Measurements from ENCODE around the gene LRRC31.

The LRRC31 gene

GRCh38 chr3:169822091-169822490, 47.6 kb downstream of the LRRC31 start:
- no peak for DNase-seq (ENCODE audit: extremely low spot score, insufficient read length, low read depth)
- no peak for FAIRE-seq

DNA sequence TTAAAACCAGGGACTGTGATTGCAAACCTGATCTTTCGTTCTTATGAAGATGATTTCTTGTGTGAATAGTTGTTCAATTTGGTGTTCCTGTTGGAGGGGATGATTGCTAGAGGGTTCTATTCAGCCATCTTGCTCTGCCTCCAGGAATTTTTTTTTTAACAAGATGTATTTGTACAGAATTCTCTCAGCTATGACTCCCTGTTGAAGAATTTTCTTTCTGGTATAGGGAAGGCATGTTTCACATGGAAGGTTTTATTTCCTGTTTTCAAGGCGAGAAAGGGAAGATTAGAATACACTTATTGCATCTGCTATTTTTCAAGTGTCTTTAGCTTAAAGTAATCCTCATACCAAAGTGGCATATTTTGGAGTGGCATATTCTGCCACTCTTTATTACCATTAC, 51.4 kb downstream of the LRRC31 start:
- no peak for FAIRE-seq
- DNase-seq (ENCODE audit: extremely low spot score, insufficient read length, low read depth) = no peak

- peak; percentile 24 for FAIRE-seq
- no peak for DNase-seq (ENCODE audit: extremely low spot score, insufficient read length, low read depth)
These were observed 54.1 kb downstream of the LRRC31 start for GRCh38 chr3:169815590-169816150.

DNA sequence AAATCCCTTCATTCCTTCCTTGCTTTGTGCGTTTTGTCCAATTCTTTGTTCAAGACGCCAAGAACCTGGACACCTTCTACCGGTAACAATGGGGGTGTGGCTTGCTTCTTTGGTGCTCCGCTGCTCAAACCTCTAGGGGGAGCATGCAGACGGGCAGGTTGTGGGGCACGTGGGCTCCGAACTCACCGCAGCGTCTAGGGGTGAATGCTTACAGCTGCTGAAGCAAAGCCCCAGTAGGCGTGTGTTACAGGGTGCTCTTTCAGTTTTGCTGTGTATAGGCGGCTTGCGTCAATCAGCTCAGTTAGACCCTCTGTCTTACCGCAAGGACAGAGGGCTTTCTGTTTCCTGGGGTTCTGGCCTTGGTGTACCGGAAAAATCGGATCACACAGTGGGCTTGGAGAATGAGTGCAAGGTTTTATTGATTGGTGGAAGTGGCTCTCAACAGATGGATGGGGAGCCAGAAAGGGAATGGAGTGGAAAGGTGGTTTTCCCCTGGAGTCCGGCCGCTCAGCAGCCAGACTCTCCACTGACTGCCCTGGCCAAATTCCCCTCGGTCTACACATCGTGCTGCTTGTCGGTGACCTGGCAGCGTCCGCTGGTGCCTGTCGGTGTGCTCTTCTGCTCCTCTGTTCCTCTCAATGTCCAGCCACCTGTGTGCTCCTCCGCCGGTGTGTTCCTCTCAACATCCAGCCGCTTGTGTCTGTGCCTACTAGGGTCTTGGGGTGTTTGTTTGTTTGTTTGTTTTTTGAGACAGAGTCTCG, 55.8 kb downstream of the LRRC31 start:
- DNase-seq (ENCODE audit: extremely low spot score, insufficient read length, low read depth) (peak; percentile 52), FAIRE-seq (peak; percentile 96)

DNA sequence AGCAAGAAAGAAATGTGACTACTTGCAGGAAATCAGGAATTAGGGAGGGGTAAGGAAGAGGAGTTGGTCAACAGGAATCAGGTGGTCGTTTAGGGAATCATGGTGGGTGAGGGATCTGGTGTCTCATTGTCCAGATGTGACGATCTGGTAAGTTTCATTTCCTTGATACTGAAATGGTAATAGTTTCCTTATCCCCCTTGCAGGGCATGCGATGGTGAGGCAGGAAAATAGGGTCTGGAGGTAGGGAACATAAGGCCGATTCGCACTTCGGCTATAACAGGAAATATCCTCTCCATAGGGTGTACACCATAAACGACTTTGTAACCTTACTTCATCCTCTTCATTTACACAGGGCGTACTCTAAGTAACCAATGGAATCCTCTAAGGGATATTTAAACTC, 56.5 kb downstream of the LRRC31 start:
- no peak for FAIRE-seq
- DNase-seq (ENCODE audit: extremely low spot score, insufficient read length, low read depth) = no peak

DNA sequence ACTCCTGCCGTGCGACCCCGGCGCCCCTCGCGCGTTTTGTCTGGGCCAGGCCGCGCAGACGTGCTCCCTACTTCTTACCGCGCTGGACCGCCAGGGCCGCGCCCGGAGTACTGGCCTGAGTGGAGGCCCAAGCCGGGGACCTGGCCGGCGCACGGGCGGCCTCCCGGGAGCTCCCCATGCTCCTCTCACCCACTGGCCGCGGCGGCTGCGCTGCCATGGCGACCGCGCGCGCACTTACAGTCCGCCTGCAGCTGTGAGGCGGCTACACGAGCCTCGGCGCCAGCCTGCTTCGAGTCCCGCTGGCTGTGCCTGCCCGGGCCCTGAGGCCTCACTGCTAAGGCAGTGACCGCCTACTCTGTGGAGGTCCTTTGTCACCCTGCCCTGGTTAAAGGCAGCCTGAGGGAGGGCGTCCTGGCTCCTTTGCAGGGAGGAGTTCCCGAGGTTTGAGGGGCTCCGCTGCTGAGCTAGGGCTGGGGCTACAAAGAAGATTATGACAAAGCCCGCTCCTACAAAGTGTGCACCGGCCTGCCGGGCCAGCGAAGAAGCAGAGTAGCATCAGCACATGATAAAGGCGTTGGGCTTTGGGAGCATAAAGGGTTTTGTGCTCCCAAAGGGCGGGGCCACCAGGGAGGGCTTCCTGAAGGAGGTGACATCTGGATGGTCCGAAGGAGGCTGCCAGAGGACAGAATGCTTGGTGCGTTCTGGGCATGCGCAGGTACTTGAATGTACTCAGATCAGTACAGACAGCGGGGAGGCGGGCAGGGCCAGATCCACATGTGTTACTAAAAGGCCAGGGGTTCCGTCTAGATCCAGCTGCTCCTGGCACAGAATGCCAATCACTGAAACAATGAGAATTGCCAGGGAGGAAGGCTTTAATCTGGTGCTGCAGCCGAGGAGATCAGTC, 57.2 kb downstream of the LRRC31 start, which contains the start of the genes LRRC34 and LRRIQ4:
Gene LRRC34 (minus strand): TSS at position 573 of the 904 bp plus-strand sequence. CDS start 356 bp downstream, at position 217.
Gene LRRIQ4 (plus strand): TSS at position 539 of the 904 bp plus-strand sequence. CDS start 9,052 bp downstream, outside the sequence.
- no peak for DNase-seq (ENCODE audit: extremely low spot score, insufficient read length, low read depth)
- FAIRE-seq = peak; percentile 60

- DNase-seq (ENCODE audit: extremely low spot score, insufficient read length, low read depth) (no peak), FAIRE-seq (no peak)
These were observed 58.0 kb downstream of the LRRC31 start for GRCh38 chr3:169811631-169812331.

GRCh38 chr3:169809230-169809795, 60.4 kb downstream of the LRRC31 start:
- DNase-seq (ENCODE audit: extremely low spot score, insufficient read length, low read depth) = no peak
- FAIRE-seq = no peak

- no peak for FAIRE-seq
- DNase-seq (ENCODE audit: extremely low spot score, insufficient read length, low read depth) = no peak
These were observed 65.1 kb downstream of the LRRC31 start for GRCh38 chr3:169804681-169805080.

DNA sequence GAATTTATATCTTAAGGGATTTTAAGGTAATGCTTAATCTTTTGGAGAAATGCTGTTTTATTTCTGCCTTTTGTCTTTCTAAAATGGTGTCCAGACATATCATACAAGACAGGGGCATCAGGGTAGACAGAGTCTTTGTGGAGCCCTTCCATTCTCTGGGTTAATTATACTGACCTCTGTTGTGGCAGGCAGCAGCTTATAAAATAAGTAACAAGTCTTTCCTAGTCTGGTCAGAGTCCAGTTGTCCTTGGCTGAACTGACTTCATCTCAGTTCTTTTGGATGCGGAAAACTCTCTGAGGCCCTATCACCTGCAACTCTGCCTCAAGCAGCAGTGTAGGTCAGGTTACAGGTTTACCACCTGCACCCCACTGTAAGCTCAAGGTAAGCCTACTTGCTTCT, 77.4 kb downstream of the LRRC31 start:
- FAIRE-seq = no peak

DNA sequence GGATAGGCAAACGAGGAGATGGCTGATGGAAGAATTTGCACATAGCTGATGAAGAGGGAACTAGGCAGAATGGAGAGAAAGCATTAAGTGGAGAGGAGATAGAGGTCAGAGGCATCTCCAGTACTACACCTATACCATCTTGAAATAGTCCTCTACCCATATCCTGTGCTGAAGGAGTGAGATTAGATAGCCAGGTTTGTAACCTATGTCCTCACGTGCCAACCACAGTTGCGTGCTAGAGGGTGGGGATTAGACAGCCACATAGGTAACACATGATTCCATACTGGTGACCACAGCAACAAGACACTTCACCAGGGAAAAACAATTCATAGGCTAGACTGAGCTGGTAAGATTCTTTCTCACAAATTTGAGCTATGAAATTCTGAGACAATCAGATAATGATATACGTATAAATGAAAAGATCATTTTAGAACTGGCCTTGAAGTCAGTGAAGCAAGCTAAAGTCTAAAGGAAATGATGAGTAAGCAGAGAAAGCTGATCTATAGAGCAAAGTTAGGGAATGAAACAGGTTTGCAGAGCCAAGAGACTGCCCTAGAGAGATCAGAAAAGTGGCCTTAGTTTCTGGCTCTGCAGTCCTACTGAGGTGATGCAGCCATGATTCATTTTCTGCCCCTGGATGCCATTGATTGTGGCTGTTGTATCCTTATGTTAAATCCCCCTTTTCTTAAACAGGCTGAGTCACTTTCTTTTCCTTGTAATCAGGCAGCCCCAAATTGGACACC, 78.9 kb downstream of the LRRC31 start:
- FAIRE-seq (no peak), DNase-seq (ENCODE audit: extremely low spot score, insufficient read length, low read depth) (no peak)

More for the DNA sequence above, 77.4 kb downstream of the LRRC31 start:
- no peak for DNase-seq (ENCODE audit: extremely low spot score, insufficient read length, low read depth)

DNA sequence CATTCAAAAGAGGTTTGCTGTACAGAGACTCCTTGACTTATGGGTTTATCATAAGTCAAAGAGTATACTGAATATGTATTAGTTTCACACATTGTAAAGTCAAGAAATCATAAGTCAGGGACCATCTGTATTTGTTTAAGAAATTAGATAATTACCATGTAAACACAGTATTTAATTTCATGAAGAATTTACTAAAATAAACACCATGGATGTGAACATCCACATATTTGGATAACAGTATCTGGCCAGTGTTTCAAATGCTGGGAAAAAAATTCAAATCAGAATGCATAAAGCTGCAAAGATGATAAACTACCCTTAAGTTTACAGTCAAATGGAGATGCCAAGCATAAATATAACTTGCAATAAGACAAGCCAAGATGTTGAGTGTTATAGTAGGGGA, 79.5 kb downstream of the LRRC31 start:
- FAIRE-seq (no peak), DNase-seq (ENCODE audit: extremely low spot score, insufficient read length, low read depth) (no peak)

Measured in GM18507 (cell line).